HS-27A (cell line): Measurements from ENCODE around the gene SPATA17.

Experiments
- DNase-seq: peaks from one replicate; pipeline ENCODE4 v3.0.0-alpha.2; 2012; ENCODE audit warnings: low read depth, missing footprints

The SPATA17 gene

GRCh38 chr1:217917281-217917887, 286.2 kb downstream of the SPATA17 start:
- DNase-seq = no peak

- DNase-seq = no peak
These were observed 288.7 kb downstream of the SPATA17 start for GRCh38 chr1:217919683-217920388.
